ENCODE data around the gene RRBP1.

DNA sequence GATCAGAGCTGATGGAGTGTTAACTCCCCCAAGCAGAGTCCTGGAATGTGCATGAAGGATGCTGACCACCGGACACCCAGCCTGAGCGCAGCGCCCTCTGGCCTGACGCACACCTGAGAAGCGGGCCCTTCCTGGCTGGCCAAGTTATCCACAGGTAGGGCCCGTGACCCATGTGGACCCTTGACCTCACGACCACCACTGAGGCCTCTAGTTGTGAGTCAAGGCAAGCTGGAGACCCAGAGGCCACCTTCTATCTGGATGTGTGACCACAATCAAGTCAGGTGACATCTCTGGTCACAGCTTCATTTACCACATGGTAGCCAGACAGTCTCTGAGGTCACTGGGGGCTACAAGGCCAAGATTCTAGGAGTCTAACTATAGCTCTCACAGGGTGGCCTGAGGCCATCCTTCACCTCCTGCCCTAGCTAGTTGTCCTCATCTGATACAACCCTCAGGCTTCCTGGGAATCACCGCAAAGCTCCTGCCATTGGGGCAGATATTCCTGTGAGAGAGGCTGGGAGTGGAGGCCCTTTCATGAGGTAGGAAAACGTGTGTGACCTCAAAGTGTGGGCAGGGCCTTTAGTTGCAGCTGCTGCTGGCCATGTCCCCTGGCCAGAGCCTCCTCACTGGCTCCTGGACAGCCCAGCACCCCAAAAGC, 59.1 kb downstream of the RRBP1 start:
- TF ChIP-seq, protein P1, sequence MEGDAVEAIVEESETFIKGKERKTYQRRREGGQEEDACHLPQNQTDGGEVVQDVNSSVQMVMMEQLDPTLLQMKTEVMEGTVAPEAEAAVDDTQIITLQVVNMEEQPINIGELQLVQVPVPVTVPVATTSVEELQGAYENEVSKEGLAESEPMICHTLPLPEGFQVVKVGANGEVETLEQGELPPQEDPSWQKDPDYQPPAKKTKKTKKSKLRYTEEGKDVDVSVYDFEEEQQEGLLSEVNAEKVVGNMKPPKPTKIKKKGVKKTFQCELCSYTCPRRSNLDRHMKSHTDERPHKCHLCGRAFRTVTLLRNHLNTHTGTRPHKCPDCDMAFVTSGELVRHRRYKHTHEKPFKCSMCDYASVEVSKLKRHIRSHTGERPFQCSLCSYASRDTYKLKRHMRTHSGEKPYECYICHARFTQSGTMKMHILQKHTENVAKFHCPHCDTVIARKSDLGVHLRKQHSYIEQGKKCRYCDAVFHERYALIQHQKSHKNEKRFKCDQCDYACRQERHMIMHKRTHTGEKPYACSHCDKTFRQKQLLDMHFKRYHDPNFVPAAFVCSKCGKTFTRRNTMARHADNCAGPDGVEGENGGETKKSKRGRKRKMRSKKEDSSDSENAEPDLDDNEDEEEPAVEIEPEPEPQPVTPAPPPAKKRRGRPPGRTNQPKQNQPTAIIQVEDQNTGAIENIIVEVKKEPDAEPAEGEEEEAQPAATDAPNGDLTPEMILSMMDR (IDR thresholded peaks at IDR 0.05; ENCODE audit: low read depth, low read length): no peak
- TF ChIP-seq EZH2phosphoT487 (IDR thresholded peaks at IDR 0.05; ENCODE audit: low read depth): no peak

Data from OCI-LY3 (cell line).